NCI-H748 treated with DMSO at 0.1 percent for 48 hours (cell line): ENCODE data around the gene KLC3.
A peak's percentile ranks its signal among the peaks of the same experiment; 100 is the strongest.
"Not testable (repeated sequence)": the region's sequence is repeated elsewhere in the genome, so short reads cannot be mapped to it uniquely, and the experiment has no call there.

Source experiments
- DNase-seq: peaks from one replicate; lab custom pipeline; 2025; lab: John Stamatoyannopoulos, UW

KLC3 gene

GRCh38 chr19:45340232-45340898 lies at the start of gene KLC3:
KLC3 (plus strand) TSS chr19:45340750; CDS start chr19:45345542, 4,792 bp downstream.
- DNase-seq = peak; percentile 45

DNA sequence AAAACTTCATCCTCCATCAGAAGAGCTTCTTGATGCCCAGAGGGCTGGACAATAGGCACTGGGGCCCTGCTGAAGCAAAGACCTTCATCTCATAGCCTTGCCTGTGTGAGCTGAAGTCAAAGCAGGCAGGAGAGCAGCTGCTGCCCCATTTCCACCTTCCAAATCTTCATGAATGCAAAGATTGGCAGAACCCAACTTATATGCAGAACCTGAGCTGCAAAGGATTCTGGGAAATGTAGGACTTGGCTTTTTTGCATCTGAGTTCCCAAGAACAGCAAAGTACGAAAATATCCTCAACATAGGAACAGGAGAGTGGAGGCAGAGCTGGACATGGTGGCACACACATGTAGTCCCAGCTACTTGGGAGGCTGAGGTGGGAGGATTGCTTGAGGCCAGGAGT lies 48.7 kb upstream of the KLC3 start:
- no peak for DNase-seq

GRCh38 chr19:45293682-45294081 lies 46.9 kb upstream of the KLC3 start:
- no peak for DNase-seq

GRCh38 chr19:45294291-45295029 lies 46.1 kb upstream of the KLC3 start:
- DNase-seq = no peak

DNA sequence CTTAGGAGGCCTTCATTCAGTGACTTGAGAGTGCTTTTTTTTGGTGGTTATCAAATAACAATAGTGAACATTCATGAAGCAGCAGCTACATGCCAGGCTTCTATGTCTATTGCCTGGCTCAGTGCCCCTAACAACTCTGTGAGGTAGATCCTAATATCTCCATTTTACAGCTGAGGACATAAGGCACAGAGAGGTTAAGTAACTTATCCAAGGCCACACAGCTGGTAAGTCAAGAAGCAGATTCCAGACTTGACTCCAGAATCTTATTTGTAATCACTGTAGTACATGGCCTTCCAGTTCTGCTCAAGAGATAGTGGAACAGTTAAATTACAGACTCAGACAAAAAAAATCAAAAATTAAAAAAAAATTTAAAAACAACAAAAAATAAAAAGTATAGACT lies 44.7 kb upstream of the KLC3 start:
- no peak for DNase-seq

DNA sequence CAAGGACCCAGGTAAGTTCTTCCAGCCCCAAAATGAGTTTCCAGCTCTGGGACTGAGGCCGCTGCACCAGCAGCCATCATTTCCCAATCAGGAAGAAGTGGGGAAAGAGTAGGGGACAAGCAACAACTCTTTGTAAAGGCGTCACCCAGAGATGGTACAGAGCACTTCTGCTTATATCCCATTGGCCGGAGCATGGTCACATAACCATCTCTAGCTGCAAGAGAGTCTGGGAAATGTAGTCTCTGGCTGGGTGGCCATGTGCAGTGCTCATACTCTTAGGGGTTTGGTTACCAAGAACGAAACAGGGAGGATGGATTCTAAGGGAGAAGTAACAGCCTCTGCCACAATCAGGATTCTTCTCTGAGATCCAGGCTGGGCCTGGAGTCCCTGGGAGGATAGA lies 44.2 kb upstream of the KLC3 start:
- no peak for DNase-seq

- DNase-seq = no peak
Observed at GRCh38 chr19:45297674-45298073, 42.9 kb upstream of the KLC3 start.

DNA sequence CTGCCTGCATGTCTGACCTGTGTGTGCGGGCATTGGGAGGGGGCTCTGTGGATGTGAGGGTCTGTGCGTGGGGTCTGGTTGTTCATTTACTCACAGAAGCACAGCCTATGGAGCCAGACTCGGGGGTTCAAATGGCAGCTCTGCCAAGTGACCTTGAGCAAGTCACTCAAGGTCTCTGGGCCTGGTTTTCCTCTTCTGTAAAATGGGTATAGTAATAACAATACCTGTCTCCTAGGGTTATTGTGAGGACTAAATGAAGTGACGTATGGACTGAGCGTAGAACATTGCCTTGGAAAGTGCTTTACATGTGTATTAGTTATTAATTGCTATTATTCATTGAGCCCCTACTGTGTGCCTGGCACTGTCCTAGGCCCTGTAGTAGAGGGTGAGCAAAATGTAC lies 42.3 kb upstream of the KLC3 start:
- DNase-seq = no peak

DNA sequence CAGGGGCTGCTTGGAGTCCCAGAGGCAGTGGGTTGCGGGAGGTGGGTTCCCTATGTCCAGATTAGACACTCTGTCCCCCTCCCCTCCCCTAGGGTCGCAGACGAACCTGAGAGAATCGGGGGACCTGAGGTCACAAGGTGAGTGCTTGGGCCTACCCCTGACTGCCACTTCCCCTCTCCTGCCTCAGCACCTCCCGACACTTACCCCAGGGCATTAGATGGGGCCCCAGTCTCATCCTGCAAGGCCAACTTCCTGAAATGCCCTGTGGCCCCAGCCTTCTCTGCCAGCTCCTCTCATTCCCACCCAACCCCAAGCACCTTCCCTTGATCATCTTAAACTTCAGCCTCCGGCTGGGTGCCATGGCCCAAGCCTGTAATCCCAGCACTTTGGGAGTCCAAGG lies 40.8 kb upstream of the KLC3 start:
- no peak for DNase-seq

- DNase-seq = no peak
Observed at GRCh38 chr19:45302416-45302815, 38.1 kb upstream of the KLC3 start.

- DNase-seq = no peak
Observed at GRCh38 chr19:45303269-45304060, 37.1 kb upstream of the KLC3 start.

DNA sequence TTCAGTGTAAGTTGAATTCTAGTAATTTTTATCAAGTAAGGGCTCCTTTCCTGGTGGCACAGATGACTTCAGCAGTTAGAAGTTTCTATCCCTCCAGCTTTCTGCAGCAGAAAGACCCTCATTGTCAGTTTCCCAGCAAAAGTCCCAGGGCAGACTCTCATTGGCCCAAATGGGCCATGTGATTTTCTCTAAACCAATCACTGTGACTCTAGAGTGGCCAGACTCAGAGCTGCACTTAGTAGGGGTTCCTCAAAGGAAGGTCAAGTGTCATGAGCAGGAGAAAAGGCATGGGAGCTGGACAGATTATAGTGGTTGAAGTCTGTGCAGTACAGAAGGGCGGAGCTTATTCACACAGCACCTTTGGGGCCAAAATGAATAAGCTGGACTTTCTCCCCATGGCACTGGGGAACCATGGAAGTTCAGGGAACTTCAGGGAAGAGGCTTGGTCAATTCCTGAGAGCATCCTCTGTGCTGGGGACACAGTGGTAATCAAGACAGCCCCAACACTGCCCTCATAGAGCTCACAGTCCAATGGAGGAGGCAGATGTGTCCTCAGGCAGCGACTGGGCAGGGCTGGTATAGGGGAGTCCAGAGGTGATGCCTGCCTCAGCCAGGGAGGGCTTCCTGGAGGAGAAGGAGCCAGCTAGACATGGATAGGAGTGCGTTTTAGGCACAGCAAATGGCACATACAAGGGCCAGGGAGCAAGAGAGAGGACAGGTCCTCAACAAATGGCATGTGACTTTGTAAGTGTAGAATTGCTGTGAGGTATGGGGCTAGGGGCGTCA lies 36.2 kb upstream of the KLC3 start:
- DNase-seq = no peak

- DNase-seq = no peak
Observed at GRCh38 chr19:45305007-45305406, 35.5 kb upstream of the KLC3 start.

DNA sequence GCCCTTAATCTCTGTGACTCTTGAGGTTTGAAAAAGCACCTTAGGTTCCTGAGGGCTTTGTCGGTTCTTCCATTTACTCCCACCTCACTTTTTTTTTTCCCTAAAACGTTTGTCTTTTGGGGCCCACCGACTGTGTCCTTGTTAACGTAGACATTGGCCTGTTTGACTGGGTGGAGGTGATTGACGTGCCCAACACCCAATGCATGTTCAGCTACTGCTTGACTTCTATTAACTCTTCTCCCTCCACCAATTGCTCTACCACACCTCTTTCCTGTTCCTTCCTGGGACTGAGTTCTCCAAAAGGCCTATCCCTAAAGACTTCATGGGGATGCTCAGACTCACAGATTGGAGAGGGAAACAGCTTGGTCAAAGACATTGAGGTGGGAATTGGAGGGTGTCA lies 35.1 kb upstream of the KLC3 start:
- no peak for DNase-seq

GRCh38 chr19:45306040-45306439 lies 34.5 kb upstream of the KLC3 start:
- DNase-seq = no peak

DNA sequence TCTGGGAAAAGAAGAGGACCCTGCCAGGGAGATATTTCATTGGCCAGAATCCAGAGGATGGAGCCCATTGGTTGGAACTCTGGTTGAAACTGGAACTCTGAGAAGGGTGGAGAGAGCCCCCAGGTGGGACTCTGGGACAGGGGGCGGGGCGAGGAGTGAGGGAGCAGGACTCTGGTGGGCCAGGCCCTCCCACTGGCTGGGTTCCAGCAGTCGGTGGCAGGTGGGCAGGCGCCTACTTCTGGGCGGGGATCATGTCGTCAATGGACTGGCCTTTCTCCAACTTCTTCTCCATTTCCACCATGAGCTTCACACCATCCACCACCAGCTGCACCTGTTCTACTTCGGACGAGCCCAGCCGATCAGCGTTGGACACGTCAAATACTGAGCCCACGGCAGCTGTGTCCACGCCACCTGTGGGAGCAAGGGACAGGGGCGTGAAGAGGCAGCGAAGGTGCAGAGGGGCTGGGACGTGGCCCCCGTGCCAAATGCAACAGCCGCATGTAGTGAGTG lies 34.0 kb upstream of the KLC3 start:
- DNase-seq = peak; percentile 67

GRCh38 chr19:45307361-45307760 lies 33.2 kb upstream of the KLC3 start:
- no peak for DNase-seq

DNA sequence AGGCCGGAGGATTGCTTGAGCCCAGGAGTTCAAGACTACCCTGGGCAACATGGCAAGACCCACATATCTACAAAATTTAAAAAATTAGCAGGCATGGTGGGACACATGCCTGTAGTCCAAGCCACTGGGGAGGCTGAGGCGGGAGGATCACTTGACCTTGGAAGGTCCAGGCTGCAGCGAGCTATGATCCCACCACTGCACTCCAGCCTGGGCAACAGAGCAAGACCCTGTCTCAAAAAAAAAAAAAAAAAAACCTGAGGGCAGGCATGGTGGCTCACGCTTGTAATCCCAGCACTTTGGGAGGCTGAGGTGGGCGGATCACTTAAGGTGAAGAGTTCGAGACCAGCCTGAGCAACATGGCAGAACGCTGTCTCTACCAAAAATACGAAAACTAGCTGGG lies 31.2 kb upstream of the KLC3 start:
- DNase-seq = not testable (repeated sequence)

GRCh38 chr19:45311621-45312020 lies 28.9 kb upstream of the KLC3 start:
- DNase-seq = no peak

GRCh38 chr19:45312285-45312684 lies 28.3 kb upstream of the KLC3 start:
- not testable (repeated sequence) for DNase-seq

DNA sequence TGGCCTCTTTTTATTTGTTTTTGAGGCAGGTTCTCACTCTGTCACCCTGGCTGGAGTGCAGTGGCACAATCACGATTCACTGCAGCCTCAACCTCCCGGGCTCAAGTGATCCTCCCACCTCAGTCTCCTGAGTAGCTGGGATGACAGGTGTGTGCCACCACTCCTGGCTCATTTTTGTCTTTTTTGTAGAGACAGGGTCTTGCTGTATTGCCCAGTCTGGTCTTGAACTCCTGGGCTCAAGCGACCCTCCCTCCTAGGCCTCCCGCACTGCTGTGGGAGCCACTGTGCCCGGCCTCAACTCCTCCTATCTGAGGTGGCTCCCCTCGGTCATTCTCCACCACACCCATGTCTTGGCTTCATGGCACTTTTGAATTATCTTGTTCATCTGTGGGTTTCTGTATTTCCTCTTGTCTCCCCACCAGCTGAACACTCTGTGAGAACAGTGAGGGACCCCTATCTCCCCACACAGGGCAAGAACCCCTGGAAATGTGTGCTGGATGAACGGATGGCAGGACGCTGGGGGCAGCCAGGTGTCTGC lies 25.8 kb upstream of the KLC3 start:
- DNase-seq = no peak

DNA sequence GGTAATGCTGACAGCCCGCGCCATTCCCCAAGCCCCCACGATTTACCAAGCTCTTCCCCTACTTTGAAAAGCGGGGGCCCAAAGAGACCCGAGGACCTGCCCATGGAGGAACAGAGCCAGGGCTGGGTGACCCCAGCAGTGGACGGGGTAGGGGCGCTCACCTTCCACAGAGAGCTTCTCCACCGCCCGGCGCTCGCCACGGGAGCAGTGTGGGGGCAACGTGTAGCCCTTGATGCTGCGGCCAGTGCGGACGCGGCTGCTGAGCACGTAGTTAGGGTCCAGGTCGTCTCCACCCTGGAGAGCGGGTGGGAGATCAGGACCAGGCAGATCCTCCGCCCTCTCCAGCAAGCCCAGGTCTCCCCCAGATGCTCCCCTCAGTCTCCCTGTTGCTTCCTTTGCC lies 25.2 kb upstream of the KLC3 start:
- DNase-seq = no peak
